ENCODE results near the gene TRABD2B. TPM values are rescaled to one million over a fixed set of nuclear protein-coding genes. Genes with fewer than 3 reads are reported as not detected.
A peak's percentile ranks its signal among the peaks of the same experiment; 100 is the strongest.

The TRABD2B gene
- total RNA-seq, 1 donor from 2014 or later, result 1.4 TPM

- Histone ChIP-seq H3K4me3 (no peak overlapping the region), H3K27me3 (ENCODE audit: low read depth) (peaks cover 9% of the 10 kb centered on the region), H3K9me3 (replicated peaks) (no peaks in the 10 kb centered on the region), H3K4me1 (peaks cover 16% of the 10 kb centered on the region), H3K36me3 (no peaks in the 10 kb centered on the region), H3K27ac (replicated peaks) (no peak overlapping the region)
- no peak for DNase-seq
- no peak for TF ChIP-seq CTCF (IDR thresholded peaks at IDR 0.05; ENCODE audit: borderline replicate concordance)
- intact Hi-C loops (cut with micrococcal nuclease), result no loop called here
Observed at GRCh38 chr1:47940326-47940725, 56.9 kb downstream of the TRABD2B start.

DNA sequence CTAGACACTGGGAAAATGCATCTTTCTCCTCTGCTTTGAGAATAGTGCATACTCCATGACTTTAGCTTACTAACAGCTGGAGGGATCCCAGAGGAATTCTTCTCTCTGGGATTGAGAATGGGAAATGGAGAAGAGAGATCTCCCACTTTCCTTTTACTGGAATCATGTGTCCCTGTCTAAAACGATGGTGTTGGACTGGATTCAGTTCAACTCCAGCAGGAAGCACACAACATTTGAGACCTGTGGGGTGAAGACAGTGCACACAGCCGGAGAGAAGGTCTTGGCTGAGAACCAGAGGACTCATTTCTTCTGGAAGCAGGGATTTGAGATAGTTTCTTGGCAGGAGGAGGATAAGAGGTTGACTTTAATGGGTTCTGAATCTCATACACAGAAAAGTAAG, 58.7 kb downstream of the TRABD2B start:
- H3K27me3 ChIP-seq (ENCODE audit: low read depth), result peaks cover 9% of the 10 kb centered on the region
- DNase-seq, result no peak
- H3K9me3 ChIP-seq (replicated peaks), result no peaks in the 10 kb centered on the region
- TF ChIP-seq CTCF (IDR thresholded peaks at IDR 0.05; ENCODE audit: borderline replicate concordance), result no peak
- H3K36me3 ChIP-seq, result no peaks in the 10 kb centered on the region
- intact Hi-C loops (cut with micrococcal nuclease), result no loop called here
- H3K4me3 ChIP-seq, result no peak overlapping the region
- H3K4me1 ChIP-seq, result peaks cover 18% of the 10 kb centered on the region
- H3K27ac ChIP-seq (replicated peaks), result peak overlapping the region; percentile 3

- Histone ChIP-seq H3K4me3 (no peak overlapping the region), H3K36me3 (no peaks in the 10 kb centered on the region), H3K27me3 (ENCODE audit: low read depth) (peaks cover 9% of the 10 kb centered on the region), H3K9me3 (replicated peaks) (no peaks in the 10 kb centered on the region), H3K27ac (replicated peaks) (peak overlapping the region; percentile 3), H3K4me1 (peaks cover 23% of the 10 kb centered on the region)
- intact Hi-C loops (cut with micrococcal nuclease), result no loop called here
- no peak for DNase-seq
- no peak for TF ChIP-seq CTCF (IDR thresholded peaks at IDR 0.05; ENCODE audit: borderline replicate concordance)
Observed at GRCh38 chr1:47937586-47938254, 59.5 kb downstream of the TRABD2B start.

DNA sequence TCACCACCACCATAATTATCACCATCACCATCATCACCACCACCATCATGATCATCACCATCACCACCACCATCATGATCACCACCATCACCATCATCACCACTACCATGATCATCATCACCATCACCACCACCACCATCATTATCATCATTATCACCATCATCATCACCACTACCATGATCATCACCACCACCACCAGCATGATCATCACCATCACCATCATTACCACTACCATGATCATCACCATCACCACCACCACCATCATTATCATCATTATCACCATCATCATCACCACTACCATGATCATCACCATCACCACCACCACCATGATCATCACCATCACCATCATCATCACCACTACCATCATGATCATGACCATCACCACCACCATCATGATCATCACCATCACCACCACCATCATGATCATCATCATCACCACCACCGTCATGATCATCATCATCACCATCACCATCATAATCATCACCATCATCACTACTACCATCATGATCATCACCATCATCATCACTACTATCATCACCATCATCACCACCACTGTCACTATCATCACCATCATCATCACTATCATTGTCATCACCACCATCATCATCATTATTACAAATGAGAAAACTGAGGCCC, 60.2 kb downstream of the TRABD2B start:
- H3K36me3 ChIP-seq, result no peaks in the 10 kb centered on the region
- H3K4me1 ChIP-seq, result peaks cover 23% of the 10 kb centered on the region
- no peak for DNase-seq
- no peak overlapping the region for H3K4me3 ChIP-seq
- H3K9me3 ChIP-seq (replicated peaks), result no peaks in the 10 kb centered on the region
- intact Hi-C loops (cut with micrococcal nuclease), result no loop called here
- TF ChIP-seq CTCF (IDR thresholded peaks at IDR 0.05; ENCODE audit: borderline replicate concordance), result no peak
- peaks cover 9% of the 10 kb centered on the region for H3K27me3 ChIP-seq (ENCODE audit: low read depth)
- H3K27ac ChIP-seq (replicated peaks), result no peak overlapping the region

- Histone ChIP-seq H3K27ac (replicated peaks) (no peak overlapping the region), H3K4me3 (no peak overlapping the region), H3K4me1 (peaks cover 23% of the 10 kb centered on the region), H3K36me3 (no peaks in the 10 kb centered on the region), H3K9me3 (replicated peaks) (no peaks in the 10 kb centered on the region), H3K27me3 (ENCODE audit: low read depth) (peaks cover 8% of the 10 kb centered on the region)
- intact Hi-C loops (cut with micrococcal nuclease), result no loop called here
- no peak for DNase-seq
- TF ChIP-seq CTCF (IDR thresholded peaks at IDR 0.05; ENCODE audit: borderline replicate concordance), result no peak
Observed at GRCh38 chr1:47935856-47936255, 61.3 kb downstream of the TRABD2B start.
